B cell (primary cell): ENCODE results near the gene SPACA4. TPM values are rescaled to one million over a fixed set of nuclear protein-coding genes. Genes with fewer than 3 reads are reported as not detected.

Source experiments
- ATAC-seq: fragments of 200-7000 bp; cut with Tn5 transposase; one replicate; pipeline ENCODE4 v1.10.0; 2021; ENCODE audit warnings: low read depth, mild to moderate bottlenecking, moderate number of reproducible peaks, moderate library complexity
- CTCF ChIA-PET: fragments of 350-600 bp; sonication (Branson Sonifier 250); formaldehyde crosslinking; loops from one replicate; lab custom pipeline; 2021; ENCODE audit warnings: antibody characterized with exemption, inconsistent platforms; lab: Charles Lee
- POLR2A ChIA-PET: fragments of 350-600 bp; sonication (Branson Sonifier 250); formaldehyde crosslinking; loops from one replicate; lab custom pipeline; 2021; ENCODE audit warnings: antibody characterized with exemption; lab: Charles Lee
- DNase-seq: peaks from one replicate; pipeline ENCODE4 v3.0.0; 2013
- H2AFZ ChIP-seq: 2 replicates; pipeline ENCODE4 v1.6.1; 2012; ENCODE audit warnings: mild to moderate bottlenecking, low read depth, low read length; ENCODE audit not compliant: insufficient read depth, poor library complexity, severe bottlenecking
- H3K27ac ChIP-seq, 2 donors: 1 replicate in 1 of 2; 2 replicates in 1 of 2; pipeline ENCODE4 v1.5.1; 2012 to 2013; ENCODE audit warnings: low read length in 2 of 2, mild to moderate bottlenecking in 2 of 2, moderate library complexity in 1 of 2
- H3K27me3 ChIP-seq, 4 experiments: fragments of 200-600 bp in 1 of 4; sonication (generic) in 1 of 4; replicated peaks in 1 of 4; 1 replicate in 2 of 4; 2 replicates in 2 of 4; pipeline versions ENCODE4 v1.6.1 to v1.7.0; 2013 to 2016; ENCODE audit warnings: low read length in 3 of 4, mild to moderate bottlenecking in 2 of 4, mixed read lengths in 1 of 4, moderate library complexity in 1 of 4; ENCODE audit not compliant: insufficient read depth in 4 of 4, control insufficient read depth in 3 of 4; ENCODE audit errors: control extremely low read depth in 1 of 4
- H3K36me3 ChIP-seq, 2 experiments: replicated peaks in 1 of 2; 1 replicate in 1 of 2; 2 replicates in 1 of 2; pipeline versions ENCODE4 v1.6.1 to v1.7.1; 2013; ENCODE audit warnings: low read length in 1 of 2; ENCODE audit not compliant: insufficient read depth in 2 of 2, control insufficient read depth in 1 of 2; ENCODE audit errors: control extremely low read depth in 1 of 2, extremely low read depth in 1 of 2
- H3K4me1 ChIP-seq, 2 donors: fragments of 200-600 bp in 1 of 2; sonication (generic) in 1 of 2; 1 replicate in 1 of 2; 2 replicates in 1 of 2; pipeline versions ENCODE4 v1.5.1 to v1.6.1; 2013 to 2017; ENCODE audit warnings: low read length in 2 of 2; ENCODE audit not compliant: control insufficient read depth in 2 of 2, insufficient read depth in 2 of 2
- H3K4me2 ChIP-seq: replicated peaks from 2 replicates; pipeline ENCODE3; 2012; ENCODE audit warnings: mild to moderate bottlenecking, low read depth, low read length; ENCODE audit not compliant: poor library complexity, severe bottlenecking
- H3K4me3 ChIP-seq, 5 experiments: fragments of 200-600 bp in 1 of 5; sonication (generic) in 1 of 5; 1 replicate in 3 of 5; 2 replicates in 2 of 5; pipeline versions ENCODE4 v1.5.1 to v1.7.0; 2011 to 2016; ENCODE audit warnings: low read length in 4 of 5, mild to moderate bottlenecking in 4 of 5, low read depth in 2 of 5, control low read depth in 1 of 5, moderate library complexity in 1 of 5; ENCODE audit not compliant: insufficient read depth in 1 of 5; ENCODE audit errors: control extremely low read depth in 1 of 5, extremely low read depth in 1 of 5
- H3K79me2 ChIP-seq: fragments of 200-600 bp; sonication (generic); one replicate; pipeline ENCODE4 v1.6.0; 2016; ENCODE audit warnings: low read length; ENCODE audit not compliant: control insufficient read depth, insufficient read depth
- H3K9ac ChIP-seq: fragments of 200-600 bp; sonication (generic); 2 replicates; pipeline ENCODE4 v1.6.1; 2017; ENCODE audit warnings: mild to moderate bottlenecking, low read length, moderate library complexity
- H3K9me3 ChIP-seq, 3 donors: one replicate each; pipeline versions ENCODE4 v1.6.1 to v1.7.1; 2013; ENCODE audit warnings: low read length in 2 of 3; ENCODE audit not compliant: control insufficient read depth in 2 of 3, insufficient read depth in 1 of 3; ENCODE audit errors: control extremely low read depth in 1 of 3
- H4K20me1 ChIP-seq: 2 replicates; pipeline ENCODE4 v1.6.0; 2012; ENCODE audit warnings: mild to moderate bottlenecking, low read length; ENCODE audit not compliant: insufficient read depth, control insufficient read depth, poor library complexity, severe bottlenecking
- H3K27ac Mint-ChIP-seq: one replicate; pipeline ENCODE4 v1.8.0; 2021; ENCODE audit warnings: mixed read lengths
- H3K27me3 Mint-ChIP-seq: one replicate; pipeline ENCODE4 v1.8.0; 2021; ENCODE audit warnings: mixed read lengths
- H3K4me1 Mint-ChIP-seq: one replicate; pipeline ENCODE4 v1.8.0; 2021; ENCODE audit warnings: mixed read lengths
- H3K4me3 Mint-ChIP-seq: one replicate; pipeline ENCODE4 v1.8.0; 2021; ENCODE audit warnings: mixed read lengths
- H3K9me3 Mint-ChIP-seq: one replicate; pipeline ENCODE4 v1.8.0; 2022; ENCODE audit warnings: mixed read lengths; ENCODE audit not compliant: insufficient read depth
- EZH2 ChIP-seq: IDR thresholded peaks from 2 replicates; pipeline ENCODE4 v1.6.1; 2012; ENCODE audit warnings: borderline replicate concordance, low read depth, mild to moderate bottlenecking, moderate library complexity, low read length; ENCODE audit not compliant: insufficient read depth, poor library complexity, severe bottlenecking
- WGBS: methylation state at CpG from one replicate; pipeline ENCODE4 v1.1.5; 2013; ENCODE audit warnings: missing lambda C conversion rate; ENCODE audit not compliant: insufficient coverage; 5-methylcytosine and 5-hydroxymethylcytosine counted together
- intact Hi-C: fragments of 100-400 bp; cut with micrococcal nuclease; formaldehyde crosslinking; loops from one replicate; pipeline ENCODE4 v1.10.0; 2022
- polyA plus RNA-seq: library from polyadenylated mRNA; depleted of rRNA; stranded (reverse); fragments of >200 nt; gene quantifications from 2 replicates; pipeline ENCODE4 v1.2.3, GENCODE V29; 2012
- total RNA-seq, 2 donors: library from RNA; stranded (reverse); fragments of 120-200 nt in 1 of 2; gene quantifications; 1 replicate in 1 of 2; 2 replicates in 1 of 2; pipeline versions ENCODE4 v1.2.3 to v1.2.4, GENCODE V29; 2013 to 2022
- TF ChIP-seq, protein P1 (sequence below): fragments of 200-600 bp; IDR thresholded peaks from one replicate; pipeline ENCODE4 v1.8.0; 2022; ENCODE audit warnings: antibody characterized with exemption, mild to moderate bottlenecking

Gene SPACA4
- total and polyA plus RNA-seq, 2 donors (not counting 1 experiment from before 2014, with no cell fraction given) = not detected

GRCh38 chr19:48627865-48628314 is 21.3 kb downstream of the SPACA4 start:
- Histone ChIP-seq H3K9ac (no peak overlapping the region), H4K20me1 (peaks cover 44% of the 10 kb centered on the region), H3K9me3 (peaks cover 0 to 10% (median 0%) of the 10 kb centered on the region in 3 donors), H3K36me3 (peaks cover 0 to 44% of the 10 kb centered on the region in 2 experiments), H3K4me2 (no peak overlapping the region), H2AFZ (no peak overlapping the region), H3K4me1 (peaks cover 14 to 20% of the 10 kb centered on the region in 2 donors), H3K4me3 (no peak overlapping the region), H3K27me3 (no peaks in the 10 kb centered on the region), H3K27ac (no peak overlapping the region), H3K79me2 (peaks cover 3% of the 10 kb centered on the region)
- Mint-ChIP-seq H3K27ac (no peak overlapping the region), H3K4me3 (no peak overlapping the region), H3K27me3 (no peaks in the 10 kb centered on the region), H3K9me3 (no peaks in the 10 kb centered on the region), H3K4me1 (peaks cover 30% of the 10 kb centered on the region)
- POLR2A ChIA-PET = interaction anchor here (1.9 kb wide), 1 partner anchor 9 kb away, joined by 6 read pairs; the partner anchor contains the start of genes RPL18 and SPHK2
- ATAC-seq = no peak
- DNase-seq = no peak
- intact Hi-C loops = no loop called here
- CTCF ChIA-PET = no interaction called here
- 96% methylated on average over 8 of the region's 17 CpGs for WGBS
- TF ChIP-seq, protein P1, sequence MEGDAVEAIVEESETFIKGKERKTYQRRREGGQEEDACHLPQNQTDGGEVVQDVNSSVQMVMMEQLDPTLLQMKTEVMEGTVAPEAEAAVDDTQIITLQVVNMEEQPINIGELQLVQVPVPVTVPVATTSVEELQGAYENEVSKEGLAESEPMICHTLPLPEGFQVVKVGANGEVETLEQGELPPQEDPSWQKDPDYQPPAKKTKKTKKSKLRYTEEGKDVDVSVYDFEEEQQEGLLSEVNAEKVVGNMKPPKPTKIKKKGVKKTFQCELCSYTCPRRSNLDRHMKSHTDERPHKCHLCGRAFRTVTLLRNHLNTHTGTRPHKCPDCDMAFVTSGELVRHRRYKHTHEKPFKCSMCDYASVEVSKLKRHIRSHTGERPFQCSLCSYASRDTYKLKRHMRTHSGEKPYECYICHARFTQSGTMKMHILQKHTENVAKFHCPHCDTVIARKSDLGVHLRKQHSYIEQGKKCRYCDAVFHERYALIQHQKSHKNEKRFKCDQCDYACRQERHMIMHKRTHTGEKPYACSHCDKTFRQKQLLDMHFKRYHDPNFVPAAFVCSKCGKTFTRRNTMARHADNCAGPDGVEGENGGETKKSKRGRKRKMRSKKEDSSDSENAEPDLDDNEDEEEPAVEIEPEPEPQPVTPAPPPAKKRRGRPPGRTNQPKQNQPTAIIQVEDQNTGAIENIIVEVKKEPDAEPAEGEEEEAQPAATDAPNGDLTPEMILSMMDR = no peak
- no peak for TF ChIP-seq EZH2

- H3K4me3 Mint-ChIP-seq = no peak overlapping the region
- no peak for ATAC-seq
- intact Hi-C loops = no loop called here
- CTCF ChIA-PET = no interaction called here
- 93% methylated on average over 27 of the region's 34 CpGs for WGBS
- Histone ChIP-seq H3K4me2 (no peak overlapping the region), H3K36me3 (peaks cover 0 to 52% of the 10 kb centered on the region in 2 experiments), H3K27ac (no peak overlapping the region), H3K4me1 (peaks cover 14 to 19% of the 10 kb centered on the region in 2 donors), H4K20me1 (peaks cover 52% of the 10 kb centered on the region), H2AFZ (no peak overlapping the region), H3K9me3 (peaks cover 0 to 10% (median 0%) of the 10 kb centered on the region in 3 donors), H3K79me2 (peaks cover 6% of the 10 kb centered on the region), H3K27me3 (no peaks in the 10 kb centered on the region), H3K4me3 (no peak overlapping the region), H3K9ac (no peak overlapping the region)
- POLR2A ChIA-PET = interaction anchor here (1.9 kb wide), 1 partner anchor 10 kb away, joined by 6 read pairs; the partner anchor contains the start of genes RPL18 and SPHK2
- peaks cover 30% of the 10 kb centered on the region for H3K4me1 Mint-ChIP-seq
- H3K27me3 Mint-ChIP-seq = no peaks in the 10 kb centered on the region
- no peak overlapping the region for H3K27ac Mint-ChIP-seq
- TF ChIP-seq, protein P1 = no peak
- no peak for TF ChIP-seq EZH2
- DNase-seq = no peak
- no peaks in the 10 kb centered on the region for H3K9me3 Mint-ChIP-seq
Measured at GRCh38 chr19:48628486-48629296, 22.1 kb downstream of the SPACA4 start.
